Lower leg skin (tissue), 4 donors: ENCODE results near the gene ZNF324B. TPM values are rescaled to one million over a fixed set of nuclear protein-coding genes. Genes with fewer than 3 reads are reported as not detected.

Experiments
- DNase-seq, 2 donors: peaks; one replicate each; pipeline ENCODE4 v3.0.0-alpha.2; 2019; ENCODE audit warnings: low spot score in 2 of 2
- H3K4me3 ChIP-seq: fragments of 200-600 bp; sonication (generic); 2 replicates; pipeline ENCODE4 v1.5.1; 2017; ENCODE audit warnings: mild to moderate bottlenecking, low read depth; ENCODE audit not compliant: poor library complexity, severe bottlenecking
- CTCF ChIP-seq, 3 donors: fragments of 450-650 bp; IDR thresholded peaks; one replicate each; pipeline ENCODE4 v1.5.1; 2016; ENCODE audit warnings: antibody characterized with exemption in 3 of 3, mild to moderate bottlenecking in 3 of 3, moderate library complexity in 2 of 3
- POLR2A ChIP-seq, 2 donors: fragments of 450-650 bp; IDR thresholded peaks; one replicate each; pipeline ENCODE4 v1.6.1; 2016 to 2017; ENCODE audit warnings: antibody characterized with exemption in 2 of 2, mild to moderate bottlenecking in 1 of 2, moderate library complexity in 1 of 2
- WGBS, 2 donors: methylation state at CpG; one replicate each; pipeline ENCODE4 v1.1.5; 2018; 5-methylcytosine and 5-hydroxymethylcytosine counted together
- intact Hi-C: fragments of 100-400 bp; cut with DNase I; formaldehyde crosslinking; loops from one replicate; pipeline ENCODE4 v1.15.0; 2023; ENCODE audit warnings: low total_unique reads
- total RNA-seq, 4 donors: library from RNA; depleted of rRNA; stranded (reverse); fragments of >200 nt; gene quantifications; one replicate each; pipeline ENCODE4 v1.1.0, GENCODE V29; 2016

Gene ZNF324B
- total RNA-seq, 4 donors from 2014 or later: 15.4 to 21.2 (median 16.6) TPM

GRCh38 chr19:58408152-58409009, 43.0 kb upstream of the ZNF324B start, which contains the start of gene ZNF584:
ZNF584 (plus strand) TSS chr19:58408649; CDS start chr19:58409148, 499 bp downstream.
- peak; percentile 93 to 98 for DNase-seq
- peak within 1 kb of the TSS; percentile 64 for H3K4me3 ChIP-seq
- WGBS, 2 donors: 1% methylated on average over 56 to 71 of the region's 100 CpGs
- TF ChIP-seq CTCF (IDR thresholded peaks at IDR 0.05) (no peak), POLR2A (IDR thresholded peaks at IDR 0.05) (no peak)
- intact Hi-C loops: no loop called here

DNA sequence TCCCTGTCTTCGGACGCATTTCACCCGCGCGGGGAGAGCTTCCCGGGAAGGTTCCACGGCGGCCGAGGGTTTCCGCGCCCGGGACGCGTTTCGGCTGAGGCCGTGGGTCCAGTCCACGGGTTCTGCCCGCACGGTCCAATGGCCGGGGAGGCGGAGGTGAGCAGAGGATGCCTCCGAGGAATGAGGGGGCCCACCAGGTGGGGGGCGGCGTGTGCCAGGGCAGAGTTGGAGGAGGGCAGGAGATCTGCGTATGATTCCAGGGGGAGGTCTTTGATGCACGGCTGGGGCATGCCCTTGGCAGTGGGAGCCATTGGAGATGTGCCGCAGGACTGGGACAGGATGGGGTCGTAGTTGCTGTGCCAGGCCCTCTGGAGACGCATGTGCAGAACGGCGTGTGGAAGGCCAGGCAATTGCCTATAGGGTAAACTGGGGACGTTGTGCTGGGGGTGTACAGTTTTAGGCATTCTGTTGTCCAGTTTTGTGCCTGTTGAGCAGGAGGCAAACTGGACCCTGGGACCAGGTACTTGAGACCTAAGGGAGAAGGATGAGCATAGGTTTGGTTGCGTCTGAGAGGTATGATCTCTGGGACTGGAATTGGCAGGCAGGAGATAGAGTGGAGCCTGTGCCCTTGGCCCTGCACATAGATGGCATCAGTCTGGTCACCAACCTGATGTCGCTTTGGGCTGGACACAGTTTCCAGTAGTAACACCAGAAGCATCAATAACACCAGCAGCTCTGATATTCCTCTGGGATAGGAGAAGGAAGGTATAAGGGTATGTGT, 42.2 kb upstream of the ZNF324B start:
- TF ChIP-seq POLR2A (IDR thresholded peaks at IDR 0.05) (no peak), CTCF (IDR thresholded peaks at IDR 0.05) (no peak)
- H3K4me3 ChIP-seq: peak overlapping the region; percentile 64
- intact Hi-C loops: no loop called here
- DNase-seq: no peak
- 3 to 5% methylated on average over 10 to 30 of the region's 34 CpGs for WGBS, 2 donors

GRCh38 chr19:58416604-58417003, 34.8 kb upstream of the ZNF324B start:
- WGBS, 2 donors: 97 to 99% methylated on average over 5 of the region's 5 CpGs
- intact Hi-C loops: no loop called here
- no peak overlapping the region for H3K4me3 ChIP-seq
- no peak for DNase-seq
- no peak for TF ChIP-seq POLR2A (IDR thresholded peaks at IDR 0.05)
- no peak for TF ChIP-seq CTCF (IDR thresholded peaks at IDR 0.05)

GRCh38 chr19:58417071-58417470, 34.4 kb upstream of the ZNF324B start:
- no peak for DNase-seq
- TF ChIP-seq POLR2A (IDR thresholded peaks at IDR 0.05) (no peak), CTCF (IDR thresholded peaks at IDR 0.05) (no peak)
- no peak overlapping the region for H3K4me3 ChIP-seq
- whole genome bisulfite sequencing, 2 donors: 98 to 99% methylated on average over 7 of the region's 7 CpGs
- intact Hi-C loops: no loop called here

DNA sequence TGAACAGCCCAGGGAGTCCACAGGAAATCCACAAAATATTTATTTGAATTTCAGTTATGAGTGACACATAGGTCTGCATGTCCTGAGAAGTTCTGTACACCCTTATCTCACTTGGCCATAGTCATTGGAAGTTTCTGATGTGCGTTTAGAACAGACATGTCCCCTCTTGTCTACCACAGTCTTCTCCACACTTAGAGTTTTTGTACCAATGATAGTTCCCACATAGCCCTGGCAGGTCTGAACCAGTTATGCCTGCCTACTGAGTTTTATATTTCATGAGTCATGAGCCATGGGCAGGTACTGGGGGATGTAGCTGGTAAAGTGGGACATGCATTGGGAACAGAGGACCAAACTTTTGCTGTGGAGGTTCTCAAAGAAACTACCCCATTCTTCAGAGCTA, 22.8 kb upstream of the ZNF324B start:
- 69 to 77% methylated on average over 1 of the region's 1 CpG for WGBS, 2 donors
- TF ChIP-seq CTCF (IDR thresholded peaks at IDR 0.05) (no peak), POLR2A (IDR thresholded peaks at IDR 0.05) (no peak)
- intact Hi-C loops: no loop called here
- no peak overlapping the region for H3K4me3 ChIP-seq
- DNase-seq: no peak
